SK-N-SH treated with all-trans-retinoic acid at 6 μM for 48 hours (cell line): ENCODE measurements around the gene PAPPA.

Experiments
- ARNTL ChIP-seq: fragments of 450-650 bp; formaldehyde crosslinking; IDR thresholded peaks from 2 replicates; pipeline ENCODE4 v1.5.0; 2020; ENCODE audit warnings: low read depth, mild to moderate bottlenecking, moderate library complexity, borderline replicate concordance
- TF ChIP-seq, protein P1 (sequence below): fragments of 250-450 bp; sonication (Bioruptor Pico); IDR thresholded peaks from 2 replicates; pipeline ENCODE4 v1.8.0; 2020; ENCODE audit warnings: mild to moderate bottlenecking, moderate library complexity, borderline replicate concordance

DNA sequence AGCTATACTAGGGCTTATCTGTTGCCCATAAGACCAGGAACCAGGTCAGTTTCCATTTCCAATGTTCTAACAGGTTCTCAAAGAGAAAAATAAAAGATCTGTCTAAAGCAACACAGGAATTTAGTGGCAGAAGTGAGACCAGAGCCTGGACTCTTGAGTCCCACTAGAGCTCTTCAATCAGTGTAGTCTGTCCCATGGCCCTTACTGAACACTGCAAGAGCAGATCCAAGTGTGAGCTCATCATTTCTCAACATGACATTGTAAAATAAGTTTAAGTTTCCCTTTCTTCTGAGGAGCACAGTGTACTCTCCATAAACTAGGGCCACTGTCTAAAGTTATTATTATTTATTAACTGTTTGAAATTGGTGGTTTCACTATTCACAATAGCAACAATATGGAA is 8.6 kb upstream of the PAPPA start:
- TF ChIP-seq, protein P1, sequence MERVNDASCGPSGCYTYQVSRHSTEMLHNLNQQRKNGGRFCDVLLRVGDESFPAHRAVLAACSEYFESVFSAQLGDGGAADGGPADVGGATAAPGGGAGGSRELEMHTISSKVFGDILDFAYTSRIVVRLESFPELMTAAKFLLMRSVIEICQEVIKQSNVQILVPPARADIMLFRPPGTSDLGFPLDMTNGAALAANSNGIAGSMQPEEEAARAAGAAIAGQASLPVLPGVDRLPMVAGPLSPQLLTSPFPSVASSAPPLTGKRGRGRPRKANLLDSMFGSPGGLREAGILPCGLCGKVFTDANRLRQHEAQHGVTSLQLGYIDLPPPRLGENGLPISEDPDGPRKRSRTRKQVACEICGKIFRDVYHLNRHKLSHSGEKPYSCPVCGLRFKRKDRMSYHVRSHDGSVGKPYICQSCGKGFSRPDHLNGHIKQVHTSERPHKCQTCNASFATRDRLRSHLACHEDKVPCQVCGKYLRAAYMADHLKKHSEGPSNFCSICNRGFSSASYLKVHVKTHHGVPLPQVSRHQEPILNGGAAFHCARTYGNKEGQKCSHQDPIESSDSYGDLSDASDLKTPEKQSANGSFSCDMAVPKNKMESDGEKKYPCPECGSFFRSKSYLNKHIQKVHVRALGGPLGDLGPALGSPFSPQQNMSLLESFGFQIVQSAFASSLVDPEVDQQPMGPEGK (CRISPR knock-in tag): no peak
- no peak for TF ChIP-seq ARNTL
